ENCODE results near the gene HPGDS.
"Not testable (repeated sequence)": the region's sequence is repeated elsewhere in the genome, so short reads cannot be mapped to it uniquely, and the experiment has no call there.

Gene HPGDS

DNA sequence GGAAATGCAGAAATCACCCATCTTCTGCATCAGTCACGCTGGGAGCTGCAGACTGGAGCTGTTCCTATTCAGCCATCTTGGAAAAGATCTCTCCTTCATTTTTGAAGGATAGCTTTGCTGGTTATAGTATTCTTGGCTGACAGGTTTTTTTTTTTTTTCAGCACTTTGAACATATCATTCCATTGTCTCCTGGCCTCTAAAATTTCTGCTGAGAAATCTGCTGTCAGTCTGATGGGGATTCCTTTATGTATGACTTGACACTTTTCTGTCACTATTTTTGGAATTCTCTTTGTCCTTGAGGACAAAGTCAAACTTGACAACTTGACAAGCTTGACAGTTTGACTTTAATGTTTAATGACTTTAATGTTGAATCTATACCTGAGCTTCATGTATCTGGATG is 16.8 kb downstream of the HPGDS start:
- Histone ChIP-seq H3K9ac (ENCODE audit: low read depth, low read length) (no peak overlapping the region), H3K4me1 (ENCODE audit: insufficient read depth, low read length) (no peaks in the 10 kb centered on the region), H3K36me3 (ENCODE audit: insufficient read depth, low read length) (no peaks in the 10 kb centered on the region), H3K9me3 (ENCODE audit: insufficient read depth, low read depth, low read length) (peaks cover 24% of the 10 kb centered on the region), H3K27ac (ENCODE audit: low read depth, low read length) (no peak overlapping the region), H3K27me3 (ENCODE audit: insufficient read depth, low read length) (no peaks in the 10 kb centered on the region), H3K4me3 (ENCODE audit: low read length) (no peak overlapping the region)
- WGBS: 95% methylated on average over 1 of the region's 1 CpG

- not testable (repeated sequence) for H3K36me3 ChIP-seq (ENCODE audit: insufficient read depth, low read length); H3K4me3 ChIP-seq (ENCODE audit: low read length); H3K27ac ChIP-seq (ENCODE audit: low read depth, low read length); H3K27me3 ChIP-seq (ENCODE audit: insufficient read depth, low read length); H3K4me1 ChIP-seq (ENCODE audit: insufficient read depth, low read length); H3K9ac ChIP-seq (ENCODE audit: low read depth, low read length)
- peaks cover 13% of the 10 kb centered on the region for H3K9me3 ChIP-seq (ENCODE audit: insufficient read depth, low read depth, low read length)
Observed at GRCh38 chr4:94319927-94320326, 22.7 kb downstream of the HPGDS start.

- H3K4me1 ChIP-seq (ENCODE audit: insufficient read depth, low read length): no peaks in the 10 kb centered on the region
- H3K27me3 ChIP-seq (ENCODE audit: insufficient read depth, low read length): no peaks in the 10 kb centered on the region
- H3K27ac ChIP-seq (ENCODE audit: low read depth, low read length): no peak overlapping the region
- no peak overlapping the region for H3K9ac ChIP-seq (ENCODE audit: low read depth, low read length)
- no peak overlapping the region for H3K4me3 ChIP-seq (ENCODE audit: low read length)
- no peaks in the 10 kb centered on the region for H3K36me3 ChIP-seq (ENCODE audit: insufficient read depth, low read length)
- no peaks in the 10 kb centered on the region for H3K9me3 ChIP-seq (ENCODE audit: insufficient read depth, low read depth, low read length)
- WGBS: 92% methylated on average over 4 of the region's 4 CpGs
Observed at GRCh38 chr4:94307231-94307871, 35.3 kb downstream of the HPGDS start.

- Histone ChIP-seq H3K27ac (ENCODE audit: low read depth, low read length) (no peak overlapping the region), H3K9me3 (ENCODE audit: insufficient read depth, low read depth, low read length) (no peaks in the 10 kb centered on the region), H3K27me3 (ENCODE audit: insufficient read depth, low read length) (no peaks in the 10 kb centered on the region), H3K9ac (ENCODE audit: low read depth, low read length) (no peak overlapping the region), H3K4me1 (ENCODE audit: insufficient read depth, low read length) (no peaks in the 10 kb centered on the region), H3K4me3 (ENCODE audit: low read length) (no peak overlapping the region), H3K36me3 (ENCODE audit: insufficient read depth, low read length) (no peaks in the 10 kb centered on the region)
- 98% methylated on average over 2 of the region's 3 CpGs for WGBS
Observed at GRCh38 chr4:94306713-94307112, 35.9 kb downstream of the HPGDS start.

GRCh38 chr4:94305466-94306225 is 37.0 kb downstream of the HPGDS start:
- H3K9ac ChIP-seq (ENCODE audit: low read depth, low read length): no peak overlapping the region
- no peaks in the 10 kb centered on the region for H3K27me3 ChIP-seq (ENCODE audit: insufficient read depth, low read length)
- no peak overlapping the region for H3K27ac ChIP-seq (ENCODE audit: low read depth, low read length)
- H3K36me3 ChIP-seq (ENCODE audit: insufficient read depth, low read length): no peaks in the 10 kb centered on the region
- H3K4me1 ChIP-seq (ENCODE audit: insufficient read depth, low read length): no peaks in the 10 kb centered on the region
- WGBS: 83% methylated on average over 5 of the region's 5 CpGs
- no peaks in the 10 kb centered on the region for H3K9me3 ChIP-seq (ENCODE audit: insufficient read depth, low read depth, low read length)
- no peak overlapping the region for H3K4me3 ChIP-seq (ENCODE audit: low read length)

- no peaks in the 10 kb centered on the region for H3K9me3 ChIP-seq (ENCODE audit: insufficient read depth, low read depth, low read length)
- no peaks in the 10 kb centered on the region for H3K4me1 ChIP-seq (ENCODE audit: insufficient read depth, low read length)
- no peaks in the 10 kb centered on the region for H3K27me3 ChIP-seq (ENCODE audit: insufficient read depth, low read length)
- H3K9ac ChIP-seq (ENCODE audit: low read depth, low read length): no peak overlapping the region
- WGBS: 62% methylated on average over 2 of the region's 2 CpGs
- no peak overlapping the region for H3K27ac ChIP-seq (ENCODE audit: low read depth, low read length)
- no peak overlapping the region for H3K4me3 ChIP-seq (ENCODE audit: low read length)
- no peaks in the 10 kb centered on the region for H3K36me3 ChIP-seq (ENCODE audit: insufficient read depth, low read length)
Observed at GRCh38 chr4:94304365-94304971, 38.2 kb downstream of the HPGDS start.

DNA sequence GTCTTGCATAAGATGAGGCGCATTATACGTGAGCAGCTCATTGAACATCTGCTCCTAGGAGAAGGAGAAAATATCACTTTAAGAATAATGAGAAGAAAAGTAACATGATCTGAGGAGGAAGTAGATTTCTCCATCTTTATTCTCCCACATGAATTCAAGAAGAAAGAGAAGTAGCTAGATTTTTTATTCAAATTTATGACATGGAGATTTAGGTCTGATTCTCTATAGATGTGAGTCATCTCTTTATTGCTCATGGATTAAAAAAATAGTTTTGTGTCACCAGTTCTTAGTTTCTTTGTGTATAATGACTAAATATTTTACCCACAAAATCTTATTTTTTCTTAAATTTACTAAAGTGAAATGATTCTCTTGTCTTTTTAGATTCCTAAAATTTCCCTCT is 40.4 kb downstream of the HPGDS start:
- no peaks in the 10 kb centered on the region for H3K27me3 ChIP-seq (ENCODE audit: insufficient read depth, low read length)
- no peak overlapping the region for H3K9ac ChIP-seq (ENCODE audit: low read depth, low read length)
- no peaks in the 10 kb centered on the region for H3K9me3 ChIP-seq (ENCODE audit: insufficient read depth, low read depth, low read length)
- no peak overlapping the region for H3K4me3 ChIP-seq (ENCODE audit: low read length)
- H3K4me1 ChIP-seq (ENCODE audit: insufficient read depth, low read length): no peaks in the 10 kb centered on the region
- 100% methylated on average over 2 of the region's 2 CpGs for WGBS
- no peak overlapping the region for H3K27ac ChIP-seq (ENCODE audit: low read depth, low read length)
- H3K36me3 ChIP-seq (ENCODE audit: insufficient read depth, low read length): no peaks in the 10 kb centered on the region

DNA sequence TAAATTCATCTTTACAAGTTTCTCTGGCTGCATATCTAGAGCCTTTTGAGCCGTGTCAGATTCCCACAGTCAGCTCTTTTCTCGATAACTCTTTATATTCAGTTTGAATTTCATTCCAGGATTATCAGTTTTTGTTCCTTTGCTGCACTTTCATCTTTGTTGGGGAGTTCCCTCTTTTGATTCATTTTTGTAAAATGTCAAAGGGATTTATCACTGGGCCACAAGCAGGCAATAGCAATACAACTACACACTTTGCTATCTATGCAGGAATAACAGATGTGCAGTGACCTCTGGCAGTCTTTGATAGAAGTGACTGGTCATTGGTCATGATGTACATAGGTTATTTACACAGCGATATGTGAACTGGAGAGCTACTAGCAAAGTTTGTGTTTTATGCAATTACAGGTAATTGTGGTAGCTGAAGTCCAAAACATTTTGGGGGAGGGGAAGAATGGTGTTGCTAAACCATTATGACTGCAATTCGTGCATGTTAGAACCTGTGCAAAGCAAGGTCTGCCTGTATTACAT is 43.8 kb downstream of the HPGDS start:
- Histone ChIP-seq H3K36me3 (ENCODE audit: insufficient read depth, low read length) (no peaks in the 10 kb centered on the region), H3K9me3 (ENCODE audit: insufficient read depth, low read depth, low read length) (no peaks in the 10 kb centered on the region), H3K9ac (ENCODE audit: low read depth, low read length) (no peak overlapping the region), H3K27ac (ENCODE audit: low read depth, low read length) (no peak overlapping the region), H3K4me3 (ENCODE audit: low read length) (no peak overlapping the region), H3K4me1 (ENCODE audit: insufficient read depth, low read length) (no peaks in the 10 kb centered on the region), H3K27me3 (ENCODE audit: insufficient read depth, low read length) (no peaks in the 10 kb centered on the region)
- WGBS: 92% methylated on average over 4 of the region's 4 CpGs

DNA sequence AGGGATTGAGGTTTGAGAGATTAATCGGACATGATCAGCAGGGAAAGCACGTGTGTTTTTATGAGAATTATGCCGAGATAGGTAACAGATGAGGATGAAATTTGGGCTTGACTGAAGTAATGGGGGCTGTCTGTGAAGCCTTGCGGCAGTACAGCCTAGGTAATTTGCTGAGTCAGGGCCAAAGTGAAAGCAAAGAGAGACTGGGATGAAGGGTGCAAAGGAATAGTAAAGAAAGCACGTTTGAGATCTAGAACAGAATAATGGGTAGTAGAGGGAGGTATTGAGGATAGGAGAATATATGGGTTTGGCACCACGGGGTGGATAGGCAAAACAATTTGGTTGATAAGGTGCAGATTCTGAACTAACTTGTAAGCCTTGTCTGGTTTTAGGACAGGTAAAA is 47.2 kb downstream of the HPGDS start:
- H3K27ac ChIP-seq (ENCODE audit: low read depth, low read length): not testable (repeated sequence)
- 91% methylated on average over 6 of the region's 6 CpGs for WGBS

GRCh38 chr4:94293981-94294380 is 48.7 kb downstream of the HPGDS start:
- H3K4me1 ChIP-seq (ENCODE audit: insufficient read depth, low read length); H3K27ac ChIP-seq (ENCODE audit: low read depth, low read length); H3K27me3 ChIP-seq (ENCODE audit: insufficient read depth, low read length); H3K4me3 ChIP-seq (ENCODE audit: low read length); H3K9me3 ChIP-seq (ENCODE audit: insufficient read depth, low read depth, low read length); H3K9ac ChIP-seq (ENCODE audit: low read depth, low read length): not testable (repeated sequence)
- WGBS: 92% methylated on average over 4 of the region's 4 CpGs
- H3K36me3 ChIP-seq (ENCODE audit: insufficient read depth, low read length): peaks cover 40% of the 10 kb centered on the region

More for the DNA sequence above, 47.2 kb downstream of the HPGDS start:
- H3K9me3 ChIP-seq (ENCODE audit: insufficient read depth, low read depth, low read length); H3K4me3 ChIP-seq (ENCODE audit: low read length); H3K9ac ChIP-seq (ENCODE audit: low read depth, low read length); H3K27me3 ChIP-seq (ENCODE audit: insufficient read depth, low read length); H3K4me1 ChIP-seq (ENCODE audit: insufficient read depth, low read length): not testable (repeated sequence)
- H3K36me3 ChIP-seq (ENCODE audit: insufficient read depth, low read length): peaks cover 25% of the 10 kb centered on the region

DNA sequence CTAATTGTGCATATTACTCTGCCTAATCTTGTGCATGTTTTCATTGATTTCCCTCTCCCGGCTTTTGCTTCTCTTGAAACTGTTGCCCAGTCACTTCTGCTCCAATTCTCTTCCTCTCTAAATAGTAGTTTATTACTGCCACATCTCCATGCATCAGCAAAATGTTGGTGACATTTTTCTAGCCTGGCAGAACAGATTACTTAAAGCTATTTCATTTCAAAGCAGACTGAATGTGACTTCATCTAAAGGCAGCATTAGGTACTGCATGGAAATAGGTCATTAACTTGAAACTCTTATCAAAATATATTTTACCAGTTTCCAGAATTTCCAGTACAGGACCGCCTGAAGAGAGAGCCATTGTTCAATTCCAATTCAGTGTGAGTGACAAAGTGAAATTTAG is 52.4 kb downstream of the HPGDS start:
- Histone ChIP-seq H3K9ac (ENCODE audit: low read depth, low read length) (no peak overlapping the region), H3K4me3 (ENCODE audit: low read length) (no peak overlapping the region), H3K27me3 (ENCODE audit: insufficient read depth, low read length) (no peaks in the 10 kb centered on the region), H3K4me1 (ENCODE audit: insufficient read depth, low read length) (no peaks in the 10 kb centered on the region), H3K36me3 (ENCODE audit: insufficient read depth, low read length) (peaks cover 78% of the 10 kb centered on the region), H3K9me3 (ENCODE audit: insufficient read depth, low read depth, low read length) (no peaks in the 10 kb centered on the region), H3K27ac (ENCODE audit: low read depth, low read length) (no peak overlapping the region)
- 88% methylated on average over 2 of the region's 2 CpGs for WGBS

All from HUES64 (cell line).